Stomach (tissue), 9 donors: ENCODE measurements around the gene PTPN4. TPM values are rescaled to one million over a fixed set of nuclear protein-coding genes. Genes with fewer than 3 reads are reported as not detected.

ENCODE experiments used
- DNase-seq, 2 donors: peaks; one replicate each; pipeline versions ENCODE4 v3.0.0 to v3.0.0-alpha.2; 2013 to 2019
- H3K27ac ChIP-seq, 5 donors: fragments of 200-600 bp in 4 of 5; sonication (generic) in 4 of 5; one replicate each; pipeline ENCODE4 v1.5.1; 2013 to 2019; ENCODE audit warnings: mild to moderate bottlenecking in 1 of 5, moderate library complexity in 1 of 5
- H3K27me3 ChIP-seq, 3 donors: fragments of 200-600 bp; sonication (generic); one replicate each; pipeline ENCODE4 v1.5.1; 2017 to 2019; ENCODE audit warnings: mixed run types in 1 of 3
- H3K36me3 ChIP-seq, 4 donors: fragments of 200-600 bp; sonication (generic); 1 replicate in 3 of 4; 2 replicates in 1 of 4; pipeline ENCODE4 v1.5.1; 2016 to 2019
- H3K4me1 ChIP-seq, 4 donors: fragments of 200-600 bp; sonication (generic); one replicate each; pipeline ENCODE4 v1.5.1; 2016 to 2019
- H3K4me3 ChIP-seq, 4 donors: fragments of 200-600 bp; sonication (generic) in 3 of 4; one replicate each; pipeline ENCODE4 v1.5.1; 2016 to 2019; ENCODE audit warnings: mild to moderate bottlenecking in 1 of 4
- H3K9me3 ChIP-seq, 4 donors: fragments of 200-600 bp; sonication (generic); one replicate each; pipeline ENCODE4 v1.5.1; 2016 to 2019
- EP300 ChIP-seq: sonication (generic); formaldehyde crosslinking; IDR thresholded peaks from one replicate; pipeline ENCODE4 v1.6.1; 2017; ENCODE audit warnings: antibody characterized with exemption
- POLR2A ChIP-seq, 4 donors: fragments of 450-650 bp; IDR thresholded peaks; one replicate each; pipeline ENCODE4 v1.6.1; 2016; ENCODE audit warnings: antibody characterized with exemption in 4 of 4, control low read depth in 2 of 4, mild to moderate bottlenecking in 1 of 4, moderate library complexity in 1 of 4
- POLR2AphosphoS5 ChIP-seq, 3 donors: sonication (generic); formaldehyde crosslinking; IDR thresholded peaks; one replicate each; pipeline ENCODE4 v1.6.1; 2016; ENCODE audit warnings: antibody characterized with exemption in 3 of 3
- WGBS, 5 donors: extraction: QIAGEN DNeasy Blood & Tissue Kit in 3 of 5; methylation state at CpG; one replicate each; pipeline versions ENCODE4 v1.1.5 to v1.1.7; 2013 to 2018; 5-methylcytosine and 5-hydroxymethylcytosine counted together
- intact Hi-C: fragments of 100-400 bp; cut with DNase I; formaldehyde crosslinking; loops from one replicate; pipeline ENCODE4 v1.15.1; 2023; ENCODE audit warnings: low total_unique reads
- polyA plus RNA-seq, 3 donors: library from polyadenylated mRNA; stranded (reverse); fragments of 200-250 nt; gene quantifications; one replicate each; pipeline ENCODE4 v1.2.3, GENCODE V29; 2013
- total RNA-seq, 5 donors: library from RNA; depleted of rRNA; stranded (reverse); fragments of >200 nt; gene quantifications; one replicate each; pipeline versions ENCODE4 v1.1.0 to v1.2.3, GENCODE V29; 2014 to 2016
- TF ChIP-seq, protein P1 (sequence below), 7 experiments: fragments of 450-650 bp in 4 of 7; fragments of 200-600 bp in 3 of 7; sonication (generic) in 3 of 7; IDR thresholded peaks; one replicate each; pipeline ENCODE4 v1.5.1; 2016 to 2019; ENCODE audit warnings: antibody characterized with exemption in 7 of 7, control low read depth in 2 of 7, mild to moderate bottlenecking in 1 of 7
- donor health status: healthy with polysubstance abuse.
- donor health status: Bipolar disorder and iron deficiency.
- donor health status: healthy.

Gene PTPN4
- total and polyA plus RNA-seq, 8 donors, result 2.9 to 450 (median 18.8) TPM

DNA sequence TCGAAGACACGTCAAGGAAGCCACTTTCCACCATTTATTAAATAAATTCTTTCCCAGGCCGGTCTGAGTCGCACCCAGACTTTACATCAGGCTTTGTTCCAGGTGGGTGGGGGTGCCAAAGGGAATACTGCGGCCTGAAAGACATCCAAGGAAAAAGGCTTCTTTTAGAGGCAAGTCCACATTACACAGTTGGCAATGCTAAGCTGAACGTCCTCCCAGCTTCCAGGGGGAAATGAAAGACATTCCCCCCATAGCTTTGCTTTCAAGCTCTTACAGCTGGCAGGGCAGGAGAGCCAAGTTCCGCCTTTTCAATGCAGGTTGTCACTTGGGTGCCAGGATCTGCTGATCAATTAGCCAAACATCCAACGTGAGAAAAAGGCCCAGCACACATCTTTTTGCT lies 36.5 kb upstream of the PTPN4 start:
- TF ChIP-seq POLR2AphosphoS5 (IDR thresholded peaks at IDR 0.05) (no peak), POLR2A (IDR thresholded peaks at IDR 0.05) (no peak), EP300 (no peak)
- TF ChIP-seq, protein P1, sequence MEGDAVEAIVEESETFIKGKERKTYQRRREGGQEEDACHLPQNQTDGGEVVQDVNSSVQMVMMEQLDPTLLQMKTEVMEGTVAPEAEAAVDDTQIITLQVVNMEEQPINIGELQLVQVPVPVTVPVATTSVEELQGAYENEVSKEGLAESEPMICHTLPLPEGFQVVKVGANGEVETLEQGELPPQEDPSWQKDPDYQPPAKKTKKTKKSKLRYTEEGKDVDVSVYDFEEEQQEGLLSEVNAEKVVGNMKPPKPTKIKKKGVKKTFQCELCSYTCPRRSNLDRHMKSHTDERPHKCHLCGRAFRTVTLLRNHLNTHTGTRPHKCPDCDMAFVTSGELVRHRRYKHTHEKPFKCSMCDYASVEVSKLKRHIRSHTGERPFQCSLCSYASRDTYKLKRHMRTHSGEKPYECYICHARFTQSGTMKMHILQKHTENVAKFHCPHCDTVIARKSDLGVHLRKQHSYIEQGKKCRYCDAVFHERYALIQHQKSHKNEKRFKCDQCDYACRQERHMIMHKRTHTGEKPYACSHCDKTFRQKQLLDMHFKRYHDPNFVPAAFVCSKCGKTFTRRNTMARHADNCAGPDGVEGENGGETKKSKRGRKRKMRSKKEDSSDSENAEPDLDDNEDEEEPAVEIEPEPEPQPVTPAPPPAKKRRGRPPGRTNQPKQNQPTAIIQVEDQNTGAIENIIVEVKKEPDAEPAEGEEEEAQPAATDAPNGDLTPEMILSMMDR (IDR thresholded peaks at IDR 0.05), result no peak
- no peaks in the 10 kb centered on the region for H3K36me3 ChIP-seq
- DNase-seq, result no peak
- H3K9me3 ChIP-seq, result no peaks in the 10 kb centered on the region
- WGBS, 5 donors, result 64 to 75% (median 71%) methylated on average over 8 of the region's 8 CpGs
- H3K4me1 ChIP-seq, result no peaks in the 10 kb centered on the region
- no peaks in the 10 kb centered on the region for H3K27me3 ChIP-seq
- no peak overlapping the region for H3K4me3 ChIP-seq
- H3K27ac ChIP-seq, result no peak overlapping the region
- intact Hi-C loops, result no loop called here

DNA sequence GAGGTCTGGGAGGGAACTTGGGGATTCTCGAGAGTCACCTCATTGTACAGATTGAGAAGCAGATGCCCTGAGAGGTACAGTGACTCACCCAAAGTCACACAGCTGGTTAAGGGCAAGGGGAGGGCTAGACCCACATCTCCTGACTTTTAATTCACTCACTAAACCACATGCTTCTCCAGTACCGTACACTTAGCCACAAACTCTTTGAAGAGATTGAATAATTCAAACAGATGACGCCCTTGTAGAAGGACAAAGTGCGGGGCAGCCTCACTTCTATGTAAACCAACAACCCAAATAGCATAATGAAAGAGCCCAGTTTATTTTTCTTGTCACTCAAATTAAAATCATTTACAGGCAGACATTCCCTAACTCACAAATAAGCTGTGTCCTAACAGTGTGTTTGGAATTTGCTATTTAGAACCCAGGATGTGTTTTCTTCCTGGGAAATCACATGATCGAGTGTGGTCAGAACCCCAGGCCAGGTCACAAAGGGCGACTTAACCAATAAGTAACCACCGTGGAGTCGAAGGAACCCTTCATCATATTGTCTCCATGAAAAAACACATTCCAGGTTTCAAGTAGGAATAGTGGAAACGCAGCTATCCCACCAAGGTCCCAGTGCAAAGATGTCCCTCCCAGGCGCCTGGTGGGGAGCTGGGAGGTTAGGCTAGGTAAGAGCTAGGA lies 35.8 kb upstream of the PTPN4 start:
- intact Hi-C loops, result no loop called here
- TF ChIP-seq POLR2AphosphoS5 (IDR thresholded peaks at IDR 0.05), result no peak
- TF ChIP-seq, protein P1 (IDR thresholded peaks at IDR 0.05), result no peak
- TF ChIP-seq POLR2A (IDR thresholded peaks at IDR 0.05), result no peak
- no peak for TF ChIP-seq EP300
- H3K4me3 ChIP-seq, result no peak overlapping the region
- no peaks in the 10 kb centered on the region for H3K27me3 ChIP-seq
- H3K27ac ChIP-seq, result no peak overlapping the region
- no peaks in the 10 kb centered on the region for H3K36me3 ChIP-seq
- DNase-seq, result no peak
- WGBS, 5 donors, result 67 to 81% (median 71%) methylated on average over 10 of the region's 10 CpGs
- no peaks in the 10 kb centered on the region for H3K9me3 ChIP-seq
- H3K4me1 ChIP-seq, result no peaks in the 10 kb centered on the region

DNA sequence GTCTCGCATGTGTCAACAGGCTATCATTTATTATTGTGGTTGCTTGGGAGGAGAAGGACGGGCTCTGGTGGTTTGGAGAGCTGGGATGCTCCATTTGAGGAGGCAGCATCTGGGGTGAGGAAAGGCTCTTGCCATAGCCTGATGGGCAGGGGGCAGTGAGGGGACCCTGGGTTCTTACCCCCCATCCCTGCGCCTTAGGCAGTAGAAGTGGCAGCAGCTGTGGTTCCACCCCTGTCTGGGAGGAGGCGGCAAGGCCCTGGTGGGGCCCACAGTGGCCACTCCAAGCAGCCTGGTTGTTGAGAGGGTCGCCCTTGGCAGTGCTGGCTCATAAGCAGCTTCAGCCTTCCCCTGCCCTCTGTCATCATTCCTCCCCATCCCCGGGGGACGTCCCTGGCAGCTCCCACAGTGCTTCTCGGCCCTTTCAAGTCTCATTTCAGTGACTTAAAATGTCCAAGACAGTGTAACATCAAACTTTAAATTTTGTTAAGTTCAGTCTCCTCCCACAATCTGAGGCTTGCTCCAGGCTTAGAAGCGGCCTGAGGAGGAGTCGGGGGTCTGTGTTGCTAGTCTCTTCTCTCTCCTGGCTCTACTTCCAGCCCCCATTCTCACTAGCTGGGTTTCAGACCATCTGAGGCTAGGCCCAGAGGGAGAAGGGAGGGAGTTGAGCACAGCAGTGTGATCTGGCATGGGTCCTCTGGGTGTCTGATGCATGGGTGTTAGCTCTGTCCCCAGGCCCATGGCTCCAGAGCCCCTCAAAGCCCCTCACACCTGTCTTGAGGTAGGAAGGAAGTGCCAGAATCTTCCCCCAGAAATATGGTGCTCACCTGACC lies 34.9 kb upstream of the PTPN4 start:
- H3K36me3 ChIP-seq, result no peaks in the 10 kb centered on the region
- no peak for DNase-seq
- intact Hi-C loops, result no loop called here
- WGBS, 5 donors, result 85 to 93% (median 90%) methylated on average over 10 of the region's 10 CpGs
- no peak overlapping the region for H3K4me3 ChIP-seq
- no peaks in the 10 kb centered on the region for H3K9me3 ChIP-seq
- TF ChIP-seq EP300, result no peak
- no peak for TF ChIP-seq POLR2A (IDR thresholded peaks at IDR 0.05)
- no peak for TF ChIP-seq POLR2AphosphoS5 (IDR thresholded peaks at IDR 0.05)
- TF ChIP-seq, protein P1 (IDR thresholded peaks at IDR 0.05), result no peak
- H3K27me3 ChIP-seq, result peaks cover 0 to under 1% (median 0%) of the 10 kb centered on the region in 3 donors
- H3K4me1 ChIP-seq, result no peaks in the 10 kb centered on the region
- no peak overlapping the region for H3K27ac ChIP-seq

DNA sequence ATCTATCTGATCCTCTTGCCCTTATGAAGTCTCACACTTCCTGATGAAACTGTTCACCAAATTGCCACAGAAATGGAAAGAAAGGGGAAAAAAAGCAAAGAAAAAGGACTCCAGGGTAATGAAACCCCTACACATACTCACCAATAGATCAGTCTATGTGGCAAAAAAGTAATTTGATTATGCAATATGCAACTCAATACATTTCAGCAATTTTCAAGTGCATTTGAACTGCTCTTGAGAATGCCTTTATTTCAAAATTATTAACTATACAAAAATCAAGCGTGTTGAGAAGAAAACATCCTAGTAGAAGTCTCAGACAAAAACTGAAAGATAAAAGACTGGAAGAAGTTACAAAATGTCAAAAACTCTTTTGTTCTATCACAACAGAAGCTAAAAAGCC lies 32.2 kb upstream of the PTPN4 start:
- TF ChIP-seq POLR2AphosphoS5 (IDR thresholded peaks at IDR 0.05), result no peak
- TF ChIP-seq, protein P1 (IDR thresholded peaks at IDR 0.05), result no peak
- no peak for TF ChIP-seq POLR2A (IDR thresholded peaks at IDR 0.05)
- TF ChIP-seq EP300, result no peak
- no peak overlapping the region for H3K27ac ChIP-seq
- H3K9me3 ChIP-seq, result no peaks in the 10 kb centered on the region
- intact Hi-C loops, result no loop called here
- WGBS, 5 donors, result 87 to 98% (median 94%) methylated on average over 1 of the region's 1 CpG
- H3K4me1 ChIP-seq, result no peaks in the 10 kb centered on the region
- H3K4me3 ChIP-seq, result no peak overlapping the region
- peaks cover 0 to 3% (median 0%) of the 10 kb centered on the region in 3 donors for H3K27me3 ChIP-seq
- DNase-seq, result no peak
- H3K36me3 ChIP-seq, result no peaks in the 10 kb centered on the region
